HepG2 (cell line): ENCODE measurements around the gene GABRB1.

ENCODE experiments used
- EED ChIP-seq: sonication (generic); formaldehyde crosslinking; IDR thresholded peaks from 2 replicates; pipeline ENCODE4 v1.5.0; 2020; ENCODE audit warnings: mild to moderate bottlenecking, missing genetic modification reagents
- ELF4 ChIP-seq: sonication (generic); formaldehyde crosslinking; IDR thresholded peaks from 2 replicates; pipeline ENCODE4 v1.5.0; 2020; ENCODE audit warnings: missing genetic modification reagents, mild to moderate bottlenecking, moderate library complexity, borderline replicate concordance
- GABPA ChIP-seq, 2 experiments: IDR thresholded peaks; 2 replicates each; pipeline ENCODE4 v1.6.1; 2011 to 2016; ENCODE audit warnings: low read depth in 2 of 2, low read length in 1 of 2, missing biosample characterization in 1 of 2, missing genetic modification characterization in 1 of 2
- LRRFIP1 ChIP-seq: sonication (generic); formaldehyde crosslinking; conservative IDR thresholded peaks from 2 replicates; pipeline ENCODE4 v1.4.0; 2020; ENCODE audit warnings: missing genetic modification reagents
- MYC ChIP-seq: sonication (generic); formaldehyde crosslinking; IDR thresholded peaks from 2 replicates; pipeline ENCODE4 v1.9.0; 2021; ENCODE audit warnings: missing genetic modification reagents, borderline replicate concordance
- NR2F2 ChIP-seq: IDR thresholded peaks from 2 replicates; pipeline ENCODE4 v1.6.1; 2012; ENCODE audit warnings: low read depth, inconsistent platforms, borderline replicate concordance
- ZNF124 ChIP-seq: sonication (generic); formaldehyde crosslinking; IDR thresholded peaks from 2 replicates; pipeline ENCODE4 v1.4.0; 2020; ENCODE audit warnings: missing genetic modification reagents
- ZNF660 ChIP-seq: sonication (generic); formaldehyde crosslinking; IDR thresholded peaks from 2 replicates; pipeline ENCODE4 v1.5.1; 2020; ENCODE audit warnings: mild to moderate bottlenecking, low read depth, missing genetic modification reagents, borderline replicate concordance

GRCh38 chr4:47000406-47000805 lies 31.0 kb upstream of the GABRB1 start:
- TF ChIP-seq ELF4 (CRISPR knock-in tag) (no peak), MYC (CRISPR knock-in tag) (no peak), NR2F2 (no peak), ZNF660 (no peak), EED (CRISPR knock-in tag) (no peak), LRRFIP1 (CRISPR knock-in tag) (no peak), GABPA (IDR thresholded peaks at IDR 0.05; ENCODE audit: low read depth, low read length) (no peak), GABPA (CRISPR knock-in tag; IDR thresholded peaks at IDR 0.05; ENCODE audit: low read depth) (no peak), ZNF124 (CRISPR knock-in tag) (no peak)
